ENCODE measurements around the gene PLP1.

The PLP1 gene, protein sequence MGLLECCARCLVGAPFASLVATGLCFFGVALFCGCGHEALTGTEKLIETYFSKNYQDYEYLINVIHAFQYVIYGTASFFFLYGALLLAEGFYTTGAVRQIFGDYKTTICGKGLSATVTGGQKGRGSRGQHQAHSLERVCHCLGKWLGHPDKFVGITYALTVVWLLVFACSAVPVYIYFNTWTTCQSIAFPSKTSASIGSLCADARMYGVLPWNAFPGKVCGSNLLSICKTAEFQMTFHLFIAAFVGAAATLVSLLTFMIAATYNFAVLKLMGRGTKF

DNA sequence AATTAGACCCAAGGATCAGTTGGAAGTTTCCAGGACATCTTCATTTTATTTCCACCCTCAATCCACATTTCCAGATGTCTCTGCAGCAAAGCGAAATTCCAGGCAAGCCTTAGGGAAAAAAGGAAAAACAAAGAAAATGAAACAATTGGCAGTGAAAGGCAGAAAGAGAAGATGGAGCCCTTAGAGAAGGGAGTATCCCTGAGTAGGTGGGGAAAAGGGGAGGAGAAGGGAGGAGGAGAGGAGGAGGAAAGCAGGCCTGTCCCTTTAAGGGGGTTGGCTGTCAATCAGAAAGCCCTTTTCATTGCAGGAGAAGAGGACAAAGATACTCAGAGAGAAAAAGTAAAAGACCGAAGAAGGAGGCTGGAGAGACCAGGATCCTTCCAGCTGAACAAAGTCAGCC lies at the start of gene PLP1:
Gene PLP1, plus strand, starts transcription at position 295 of the 400 bp plus-strand sequence. CDS start 156 bp downstream, outside the sequence.
- no peak for DNase-seq
- peaks cover 72% of the 10 kb centered on the region for H3K27me3 ChIP-seq (ENCODE audit: insufficient read depth, low read depth, severe bottlenecking)
- no peaks in the 10 kb centered on the region for H3K9me3 ChIP-seq (ENCODE audit: severe bottlenecking)
- no peak within 1 kb of the TSS for H3K27ac ChIP-seq
- H3K36me3 ChIP-seq = no peaks in the 10 kb centered on the region
- no peak within 1 kb of the TSS for H3K4me3 ChIP-seq (ENCODE audit: low read depth, low read length)
- TF ChIP-seq, protein P1, sequence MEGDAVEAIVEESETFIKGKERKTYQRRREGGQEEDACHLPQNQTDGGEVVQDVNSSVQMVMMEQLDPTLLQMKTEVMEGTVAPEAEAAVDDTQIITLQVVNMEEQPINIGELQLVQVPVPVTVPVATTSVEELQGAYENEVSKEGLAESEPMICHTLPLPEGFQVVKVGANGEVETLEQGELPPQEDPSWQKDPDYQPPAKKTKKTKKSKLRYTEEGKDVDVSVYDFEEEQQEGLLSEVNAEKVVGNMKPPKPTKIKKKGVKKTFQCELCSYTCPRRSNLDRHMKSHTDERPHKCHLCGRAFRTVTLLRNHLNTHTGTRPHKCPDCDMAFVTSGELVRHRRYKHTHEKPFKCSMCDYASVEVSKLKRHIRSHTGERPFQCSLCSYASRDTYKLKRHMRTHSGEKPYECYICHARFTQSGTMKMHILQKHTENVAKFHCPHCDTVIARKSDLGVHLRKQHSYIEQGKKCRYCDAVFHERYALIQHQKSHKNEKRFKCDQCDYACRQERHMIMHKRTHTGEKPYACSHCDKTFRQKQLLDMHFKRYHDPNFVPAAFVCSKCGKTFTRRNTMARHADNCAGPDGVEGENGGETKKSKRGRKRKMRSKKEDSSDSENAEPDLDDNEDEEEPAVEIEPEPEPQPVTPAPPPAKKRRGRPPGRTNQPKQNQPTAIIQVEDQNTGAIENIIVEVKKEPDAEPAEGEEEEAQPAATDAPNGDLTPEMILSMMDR (IDR thresholded peaks at IDR 0.05; ENCODE audit: low read depth, low read length) = no peak

DNA sequence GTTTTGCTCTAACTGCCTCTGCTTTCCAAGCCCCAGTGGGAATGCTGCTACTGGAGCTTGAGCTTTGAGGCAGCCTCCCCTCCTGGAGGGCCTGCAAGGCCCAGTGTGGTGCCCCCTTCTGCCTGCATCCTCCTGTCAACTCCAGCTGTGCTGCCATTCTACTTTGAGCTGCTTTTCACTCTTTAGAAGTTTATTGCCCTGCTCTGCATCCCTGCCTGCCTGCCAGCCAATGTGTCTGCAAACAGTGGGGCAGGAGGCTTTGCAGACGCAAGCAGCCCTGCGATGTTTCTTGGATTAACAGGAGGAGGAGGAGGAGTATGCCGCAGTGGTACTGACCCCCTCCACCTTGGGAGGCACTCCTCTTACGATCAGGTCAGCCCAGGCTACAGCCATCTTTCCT lies 49.5 kb upstream of the PLP1 start:
- DNase-seq = no peak
- Histone ChIP-seq H3K27ac (no peak overlapping the region), H3K4me3 (ENCODE audit: low read depth, low read length) (no peak overlapping the region), H3K36me3 (no peaks in the 10 kb centered on the region), H3K27me3 (ENCODE audit: insufficient read depth, low read depth, severe bottlenecking) (peaks cover 34% of the 10 kb centered on the region), H3K9me3 (ENCODE audit: severe bottlenecking) (no peaks in the 10 kb centered on the region)
- TF ChIP-seq, protein P1 (IDR thresholded peaks at IDR 0.05; ENCODE audit: low read depth, low read length) = no peak

DNA sequence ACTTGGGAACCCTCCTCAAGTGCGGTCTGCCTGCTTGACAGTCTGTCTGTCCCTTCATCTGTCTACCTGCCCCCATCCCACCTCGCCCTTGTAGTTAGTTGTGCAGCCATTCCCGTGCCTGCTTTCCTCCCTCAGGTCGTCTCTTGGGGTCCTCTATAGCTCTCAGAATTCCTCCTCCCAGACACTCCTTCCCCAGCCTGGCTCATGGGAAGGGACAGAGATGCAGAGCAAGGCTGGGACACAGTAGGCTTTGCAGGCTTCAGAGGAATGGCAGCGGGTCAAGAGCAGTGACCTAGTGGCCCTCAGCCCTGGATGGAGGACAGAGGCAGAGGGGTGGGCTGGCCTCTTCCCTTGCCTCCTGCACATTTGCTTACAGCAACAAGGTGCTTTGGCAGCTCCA lies 47.6 kb upstream of the PLP1 start:
- Histone ChIP-seq H3K27ac (no peak overlapping the region), H3K27me3 (ENCODE audit: insufficient read depth, low read depth, severe bottlenecking) (peaks cover 28% of the 10 kb centered on the region), H3K9me3 (ENCODE audit: severe bottlenecking) (no peaks in the 10 kb centered on the region), H3K36me3 (no peaks in the 10 kb centered on the region), H3K4me3 (ENCODE audit: low read depth, low read length) (no peak overlapping the region)
- TF ChIP-seq, protein P1 (IDR thresholded peaks at IDR 0.05; ENCODE audit: low read depth, low read length) = no peak
- DNase-seq = no peak

DNA sequence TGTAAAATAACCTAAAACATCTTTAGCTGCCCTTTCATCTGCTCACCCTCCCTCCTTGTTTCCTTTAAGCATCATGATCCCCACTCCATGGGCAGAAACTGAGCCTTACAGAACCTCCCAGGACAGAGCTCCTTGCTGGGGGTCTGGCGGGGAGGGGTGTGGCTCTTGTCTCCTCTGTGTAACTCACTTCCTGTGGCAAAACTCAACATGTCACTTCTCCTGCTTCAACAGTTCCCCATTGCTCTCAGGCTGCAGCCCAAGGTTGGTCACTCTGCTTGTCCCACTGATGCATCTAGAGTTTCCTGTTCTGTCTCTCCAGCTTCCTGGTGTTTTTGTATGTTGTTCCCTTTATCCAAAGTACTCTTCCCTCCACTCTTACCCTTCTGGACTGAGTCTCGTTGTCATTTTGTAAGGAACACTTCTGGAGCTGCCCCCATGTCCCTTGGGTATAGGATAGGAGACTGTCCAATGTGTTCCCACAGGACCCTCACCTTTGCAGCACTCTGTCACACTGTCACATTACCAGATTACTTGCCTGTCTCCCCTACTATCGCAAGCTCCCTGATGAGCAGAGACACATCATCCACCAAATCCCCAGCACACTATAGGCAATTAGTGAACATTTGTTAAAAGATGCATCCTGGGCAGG lies 46.4 kb upstream of the PLP1 start:
- no peaks in the 10 kb centered on the region for H3K9me3 ChIP-seq (ENCODE audit: severe bottlenecking)
- no peak overlapping the region for H3K4me3 ChIP-seq (ENCODE audit: low read depth, low read length)
- H3K27ac ChIP-seq = no peak overlapping the region
- no peaks in the 10 kb centered on the region for H3K36me3 ChIP-seq
- no peak for DNase-seq
- TF ChIP-seq, protein P1 (IDR thresholded peaks at IDR 0.05; ENCODE audit: low read depth, low read length) = no peak
- H3K27me3 ChIP-seq (ENCODE audit: insufficient read depth, low read depth, severe bottlenecking) = peaks cover 27% of the 10 kb centered on the region

DNA sequence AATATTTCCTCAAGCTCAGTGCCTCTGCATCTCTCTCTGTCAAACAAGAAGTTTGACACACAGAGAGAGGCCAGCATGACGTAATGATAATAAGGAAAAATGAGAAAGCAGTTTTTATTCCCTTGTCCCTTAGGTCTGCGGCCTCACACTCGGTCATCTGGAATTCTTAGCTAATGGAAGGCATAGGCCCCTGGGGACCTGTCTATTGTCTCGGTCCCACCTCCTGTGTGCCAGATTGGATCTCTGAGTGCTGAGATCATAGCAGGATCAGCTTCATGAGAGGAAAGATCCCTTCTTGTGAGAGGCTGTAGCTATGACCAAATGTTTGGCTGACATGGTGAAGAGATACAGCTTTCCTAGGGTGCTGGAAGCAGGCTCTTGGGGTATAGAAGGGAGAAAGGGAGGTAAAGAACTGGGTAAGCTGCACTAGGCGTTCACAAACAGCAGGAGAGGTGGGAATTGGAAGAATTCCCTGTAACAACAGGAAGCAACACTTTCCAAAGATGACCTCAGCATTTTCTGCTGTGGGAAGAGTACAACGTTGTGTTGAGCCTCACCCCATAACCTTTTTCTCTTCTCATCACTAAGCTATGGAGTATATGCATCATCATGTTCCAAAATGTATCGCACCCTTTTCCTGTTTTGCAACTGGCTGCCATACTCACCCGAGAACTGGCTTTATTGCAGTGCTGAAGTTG lies 45.7 kb upstream of the PLP1 start:
- H3K27ac ChIP-seq = no peak overlapping the region
- no peak for DNase-seq
- TF ChIP-seq, protein P1 (IDR thresholded peaks at IDR 0.05; ENCODE audit: low read depth, low read length) = no peak
- H3K4me3 ChIP-seq (ENCODE audit: low read depth, low read length) = no peak overlapping the region
- H3K27me3 ChIP-seq (ENCODE audit: insufficient read depth, low read depth, severe bottlenecking) = peaks cover 20% of the 10 kb centered on the region
- no peaks in the 10 kb centered on the region for H3K36me3 ChIP-seq
- no peaks in the 10 kb centered on the region for H3K9me3 ChIP-seq (ENCODE audit: severe bottlenecking)
